RCC 7860 (cell line): ENCODE data around the gene URAD.
"Not testable (repeated sequence)": the region's sequence is repeated elsewhere in the genome, so short reads cannot be mapped to it uniquely, and the experiment has no call there.

Experiments used
- DNase-seq: peaks from one replicate; pipeline ENCODE4 v3.0.0-alpha.2; 2015; ENCODE audit warnings: low spot score
- FAIRE-seq: peaks from 2 replicates; lab custom pipeline; 2012; peaks lifted over from hg19 to GRCh38; lab: Jason Lieb, UNC

Gene URAD

GRCh38 chr13:27971776-27972477, 16.6 kb downstream of the URAD start:
- FAIRE-seq (no peak), DNase-seq (no peak)

DNA sequence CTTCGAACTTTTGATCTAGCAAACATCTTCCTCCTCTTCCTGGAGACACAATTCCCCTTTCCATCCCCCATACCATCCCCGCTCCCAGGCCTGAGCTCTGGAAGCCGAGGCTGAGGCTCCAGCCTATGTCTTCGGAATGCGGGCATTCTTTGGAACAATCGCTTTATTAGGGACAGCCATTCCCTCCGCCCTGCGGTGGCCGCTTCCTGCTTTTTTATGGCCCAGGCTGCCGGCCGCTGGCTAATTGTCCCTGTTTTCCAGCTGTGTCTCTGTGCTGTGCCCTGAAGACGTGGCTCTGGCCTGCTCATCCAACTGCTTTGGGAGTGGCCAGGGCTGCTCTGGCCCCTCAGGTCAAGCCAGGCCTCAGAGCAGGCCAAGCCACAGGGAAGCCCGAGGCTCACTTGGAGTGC, 17.3 kb downstream of the URAD start:
- FAIRE-seq (no peak), DNase-seq (no peak)

DNA sequence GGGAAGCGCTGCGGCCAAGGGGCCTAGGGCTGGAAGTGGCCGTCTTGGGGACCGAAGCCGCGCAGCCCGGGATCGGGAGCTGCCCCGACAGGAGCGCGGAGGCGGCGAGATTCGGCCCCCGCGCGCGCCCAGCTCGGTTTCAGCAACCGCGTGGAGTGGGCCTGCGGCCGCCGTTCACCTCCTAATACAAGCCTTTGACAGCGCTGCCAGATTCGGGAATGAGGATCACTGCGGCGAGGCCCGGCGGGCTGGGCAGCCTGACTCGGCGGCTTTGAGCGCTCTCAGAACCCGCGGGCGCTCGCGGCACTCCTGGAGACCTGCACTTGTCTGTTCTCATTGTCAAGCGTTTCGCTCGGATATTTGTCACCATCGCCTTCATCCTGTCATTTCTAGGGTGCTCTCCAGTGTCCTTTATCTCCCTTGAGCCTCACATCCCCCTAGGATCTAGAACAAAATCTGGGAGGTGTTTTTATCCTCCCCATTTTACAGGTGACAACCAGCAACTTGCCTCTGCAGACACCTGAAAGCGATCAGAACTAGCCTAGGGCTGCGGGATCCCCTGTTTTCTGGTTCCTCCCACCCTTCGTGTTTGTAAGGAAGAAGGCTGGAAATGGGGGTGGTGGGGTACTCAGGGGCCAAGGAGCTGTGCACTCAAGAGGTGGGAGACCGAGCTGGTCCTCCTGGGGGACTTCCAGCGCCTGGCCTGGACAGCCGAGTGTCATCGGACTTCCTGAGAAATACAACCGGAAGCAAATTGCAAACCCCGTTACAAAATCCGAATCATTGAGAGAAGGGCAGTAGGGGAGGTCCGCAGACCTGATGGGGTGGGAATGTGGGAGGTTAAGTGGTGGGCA, 17.9 kb downstream of the URAD start:
- no peak for DNase-seq
- no peak for FAIRE-seq

DNA sequence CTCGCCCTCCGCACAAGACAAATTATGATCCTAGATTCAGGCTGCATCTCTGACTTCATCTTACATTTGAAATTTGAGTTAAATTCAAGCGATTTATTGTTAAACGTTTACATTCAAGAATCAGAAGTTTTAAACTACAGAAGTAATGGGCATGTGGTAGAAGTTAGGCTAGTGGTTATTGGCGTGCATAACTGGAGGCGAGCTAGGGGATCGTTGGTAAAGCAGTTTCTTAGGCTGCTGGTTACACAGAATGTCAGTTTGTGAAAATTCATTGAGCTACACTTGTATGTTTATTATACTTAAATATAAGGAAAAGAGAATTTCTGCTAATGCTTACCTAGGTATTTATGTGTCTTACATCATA, 18.6 kb downstream of the URAD start:
- DNase-seq (no peak), FAIRE-seq (no peak)

DNA sequence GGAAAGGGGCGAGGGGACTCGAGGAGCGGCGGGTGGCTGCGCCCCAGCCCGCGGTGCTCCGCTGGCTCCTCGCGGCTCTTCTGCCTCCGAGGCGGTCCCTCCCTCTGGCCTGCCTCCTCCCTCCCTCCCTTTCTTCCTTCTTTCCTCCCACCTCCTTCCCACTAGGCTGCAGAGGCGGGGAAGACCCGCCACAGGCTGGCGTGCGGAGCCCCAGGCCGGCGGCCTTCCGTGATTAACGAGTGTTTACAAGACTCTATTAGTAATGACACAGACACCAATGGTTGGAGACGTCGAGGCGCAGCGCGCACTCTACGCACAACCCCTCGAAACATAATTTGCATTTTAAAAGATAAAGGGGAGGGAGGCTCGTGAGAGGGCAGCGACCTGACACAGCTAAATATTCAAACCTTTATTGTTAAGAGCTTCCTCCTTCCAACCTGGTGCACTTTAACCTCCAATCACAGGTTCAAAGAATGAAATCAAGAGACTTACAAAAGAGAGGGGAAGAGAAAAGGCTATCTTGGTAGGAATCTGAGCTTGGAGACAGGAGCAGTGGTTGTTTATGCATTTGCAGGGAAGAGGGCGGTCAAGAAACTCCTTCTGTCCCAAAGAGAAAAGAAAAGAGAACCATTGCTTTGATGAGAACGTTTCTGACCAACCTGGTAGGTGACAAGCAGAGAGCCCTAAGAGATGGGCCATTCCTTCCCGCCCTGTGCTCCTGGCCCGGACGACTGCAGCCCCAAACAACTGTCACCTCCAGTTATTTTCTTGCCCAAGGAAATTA, 19.2 kb downstream of the URAD start, which contains the start of gene CDX2:
Gene CDX2 (minus strand): TSS at position 234 of the 784 bp plus-strand sequence. CDS start 309 bp downstream, outside the sequence.
- DNase-seq: no peak
- FAIRE-seq: no peak

DNA sequence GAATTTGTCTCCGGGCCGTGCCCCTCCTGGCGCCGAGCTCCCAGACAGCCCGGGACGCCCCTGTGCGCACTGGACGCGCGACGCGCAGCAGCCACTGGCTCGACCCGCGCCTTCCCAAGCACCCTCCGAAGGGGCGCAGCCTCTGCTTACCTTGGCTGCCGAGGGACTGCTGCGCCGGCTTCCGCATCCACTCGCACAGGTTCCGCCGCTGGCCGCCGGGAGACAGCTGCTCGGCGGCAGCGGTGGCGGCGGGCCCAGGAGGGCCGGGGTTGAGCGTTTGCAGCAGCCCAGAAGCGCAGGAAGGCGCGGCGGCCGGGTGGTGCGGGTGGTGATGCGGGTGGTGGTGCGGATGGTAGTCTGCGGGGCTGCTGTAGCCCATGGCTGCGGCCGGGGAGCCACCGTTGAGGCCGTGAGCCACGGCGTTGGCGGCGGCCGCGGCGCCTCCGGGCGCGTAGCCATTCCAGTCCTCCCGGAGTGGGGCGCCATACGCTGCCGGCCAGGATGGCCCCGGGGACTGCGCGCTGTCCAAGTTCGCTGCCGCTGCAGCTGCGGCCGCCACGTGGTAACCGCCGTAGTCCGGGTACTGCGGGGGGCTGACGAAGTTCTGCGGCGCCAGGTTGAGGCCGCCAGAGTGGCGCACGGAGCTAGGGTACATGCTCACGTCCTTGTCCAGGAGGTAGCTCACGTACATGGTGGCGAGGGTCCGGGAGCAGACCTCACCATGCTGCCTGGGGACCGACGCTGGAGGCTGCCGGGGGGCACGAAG, 20.0 kb downstream of the URAD start:
- no peak for DNase-seq
- no peak for FAIRE-seq

DNA sequence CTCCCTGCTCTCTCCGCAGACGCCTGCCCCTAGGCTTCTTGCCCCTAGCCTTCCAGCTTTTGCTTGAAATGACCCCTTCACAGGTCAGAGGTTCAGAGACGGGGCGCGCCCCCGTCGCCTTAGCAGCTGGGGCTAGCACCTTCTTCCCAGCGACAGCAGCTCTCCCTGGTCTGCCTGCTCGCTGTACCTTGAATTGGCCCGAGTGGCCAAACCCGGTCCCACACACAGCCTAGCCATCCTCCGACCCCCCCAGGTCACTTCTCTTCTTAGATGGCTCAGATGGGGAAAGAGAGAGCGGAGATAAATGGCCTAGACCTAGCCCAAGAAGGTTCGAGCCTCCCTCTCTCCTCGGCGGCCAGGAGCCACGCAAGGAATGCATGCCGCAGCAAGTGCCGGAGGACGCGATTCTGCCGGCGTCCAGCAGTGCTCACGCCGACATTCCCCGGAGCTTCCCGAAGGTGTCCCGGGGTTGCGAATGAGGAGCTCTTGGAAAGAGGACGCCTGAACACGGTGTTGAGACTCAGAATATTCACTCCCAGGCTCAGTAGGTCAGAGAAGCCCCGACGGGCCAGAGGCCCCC, 20.7 kb downstream of the URAD start:
- no peak for FAIRE-seq
- DNase-seq: no peak

GRCh38 chr13:27967203-27967735, 21.2 kb downstream of the URAD start:
- no peak for DNase-seq
- FAIRE-seq: no peak

DNA sequence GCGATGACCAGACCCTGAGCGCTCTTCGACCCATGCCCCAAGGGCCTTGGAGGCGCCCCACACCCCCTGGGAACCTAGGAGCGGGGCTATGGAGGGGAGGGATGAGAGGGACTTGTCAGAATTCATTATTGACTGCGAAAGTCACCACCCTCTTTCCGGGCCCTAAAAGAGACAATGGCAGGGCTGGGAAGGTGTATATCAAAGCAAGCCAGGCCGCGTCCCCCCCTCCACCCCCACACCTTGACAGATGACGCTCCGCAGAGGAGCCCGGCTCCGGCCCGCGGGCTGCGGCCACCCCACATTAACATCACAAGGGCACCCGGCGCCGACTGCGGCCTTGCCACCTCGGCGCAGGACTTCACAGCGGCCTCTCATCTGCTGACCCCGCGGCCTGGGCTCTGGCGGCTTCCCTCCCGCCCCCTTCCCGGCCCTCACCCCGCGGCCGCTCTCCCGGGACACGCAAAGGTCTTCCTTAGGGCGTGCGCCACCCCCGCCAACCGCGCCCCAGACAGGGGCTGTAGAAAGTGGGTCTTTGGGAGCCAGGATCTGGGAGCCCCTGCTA, 21.8 kb downstream of the URAD start:
- FAIRE-seq (no peak), DNase-seq (no peak)

- DNase-seq: no peak
- FAIRE-seq: no peak
Observed at GRCh38 chr13:27965740-27966640, 22.5 kb downstream of the URAD start.

GRCh38 chr13:27965343-27965739, 23.2 kb downstream of the URAD start:
- no peak for DNase-seq
- FAIRE-seq: no peak

DNA sequence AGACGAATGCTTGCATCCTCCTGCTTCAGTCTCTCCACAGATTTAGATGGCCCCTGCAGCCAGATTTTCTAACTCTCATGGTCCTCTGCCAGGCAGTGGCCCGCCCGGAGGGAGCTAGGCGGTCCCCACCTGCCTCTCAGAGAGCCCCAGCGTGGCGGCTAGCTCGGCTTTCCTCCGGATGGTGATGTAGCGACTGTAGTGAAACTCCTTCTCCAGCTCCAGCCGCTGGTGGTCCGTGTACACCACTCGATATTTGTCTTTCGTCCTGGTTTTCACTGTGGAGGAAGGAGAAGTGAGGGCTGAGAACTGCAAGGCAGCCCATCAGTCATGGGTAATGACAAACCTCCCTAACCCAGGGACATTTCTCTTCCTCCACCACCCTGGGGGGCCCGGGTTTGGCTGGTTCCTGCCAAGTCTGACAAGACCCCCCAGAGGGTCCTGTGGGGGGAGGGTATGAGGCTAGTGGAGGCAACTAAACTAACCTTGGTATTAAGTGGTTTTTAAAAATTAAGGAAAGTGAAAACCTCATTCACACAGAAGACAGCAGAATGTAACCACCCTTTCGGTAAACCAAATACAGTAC, 23.7 kb downstream of the URAD start:
- FAIRE-seq (no peak), DNase-seq (no peak)

DNA sequence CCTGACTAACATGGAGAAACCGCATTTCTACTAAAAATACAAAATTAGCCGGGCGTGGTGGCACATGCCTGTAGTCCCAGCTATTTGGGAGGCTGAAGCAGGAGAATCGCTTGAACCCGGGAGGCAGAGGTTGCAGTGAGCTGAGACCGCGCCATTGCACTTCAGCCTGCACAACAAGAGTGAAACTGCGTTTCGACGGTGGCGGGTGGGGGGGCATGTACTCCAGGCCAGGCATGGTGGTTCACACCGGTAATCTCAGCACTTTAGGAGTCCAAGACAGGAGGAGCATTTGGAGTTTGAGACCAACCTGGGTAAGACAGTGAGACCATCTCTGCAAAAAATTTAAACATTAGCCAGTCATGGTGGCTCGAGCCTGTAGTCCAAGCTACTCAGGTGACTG, 24.3 kb downstream of the URAD start:
- FAIRE-seq, DNase-seq: not testable (repeated sequence)

DNA sequence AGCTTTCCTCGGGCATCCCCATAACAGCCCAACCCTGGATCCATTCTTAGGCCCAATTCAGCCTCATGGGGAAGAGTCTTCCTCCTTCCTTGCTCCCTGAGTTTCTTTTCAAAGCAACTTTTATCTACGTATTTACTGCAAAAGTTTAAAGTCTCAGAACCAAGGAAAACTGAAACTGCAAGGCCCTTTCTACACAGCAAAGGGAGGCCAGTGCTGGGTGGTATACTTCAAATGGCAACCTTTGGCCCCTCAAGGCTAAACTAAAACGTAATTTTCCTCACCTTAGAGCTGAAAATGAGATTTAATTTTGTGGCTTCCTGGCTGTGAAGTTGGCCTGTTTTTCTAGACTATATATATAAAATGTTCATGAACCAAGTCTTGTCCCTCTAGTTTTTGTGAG, 25.0 kb downstream of the URAD start:
- no peak for DNase-seq
- no peak for FAIRE-seq

- no peak for DNase-seq
- no peak for FAIRE-seq
Observed at GRCh38 chr13:27962982-27963381, 25.5 kb downstream of the URAD start.

- no peak for DNase-seq
- FAIRE-seq: no peak
Observed at GRCh38 chr13:27962128-27962841, 26.2 kb downstream of the URAD start.

DNA sequence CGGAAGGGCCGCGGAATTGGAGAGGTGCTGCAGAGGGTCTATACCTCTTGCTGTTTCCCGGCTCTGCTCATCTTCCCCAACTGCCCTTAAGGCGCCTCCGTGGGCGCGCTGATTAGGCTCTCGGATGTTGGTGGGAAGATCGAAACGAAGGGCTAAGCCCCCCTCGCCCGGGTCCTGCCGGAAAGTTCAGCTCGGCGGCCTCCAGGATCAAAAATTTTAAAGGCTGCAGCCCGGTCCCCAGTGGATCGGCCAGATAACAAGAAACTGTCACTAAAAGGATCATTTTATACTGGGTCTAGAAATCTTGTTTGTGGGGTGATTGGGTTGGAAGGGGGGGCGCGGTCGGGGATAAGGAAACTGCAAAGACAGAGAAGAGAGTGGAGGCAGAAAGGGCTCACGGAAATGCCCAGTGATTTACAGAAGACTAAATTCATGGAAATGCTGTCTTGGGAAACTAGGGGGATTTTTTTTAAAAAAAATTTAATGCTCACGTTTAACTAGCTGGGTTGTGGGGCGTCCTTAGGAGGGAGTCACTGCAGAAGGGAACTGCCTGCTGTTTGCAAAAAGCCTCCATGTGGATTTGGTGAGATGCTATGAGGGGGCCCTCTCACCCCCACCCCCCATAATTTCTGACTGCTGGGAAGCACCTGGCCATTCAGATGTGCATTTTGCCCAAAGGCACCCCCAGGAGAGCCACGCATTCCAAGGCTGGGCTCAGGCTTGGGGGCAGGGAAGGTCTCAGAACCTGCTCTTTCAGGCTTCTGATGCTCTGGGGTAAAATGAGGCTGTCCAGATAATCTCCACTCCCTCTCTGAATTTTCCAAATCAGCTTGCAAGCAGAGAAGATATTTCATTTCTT, 27.0 kb downstream of the URAD start:
- DNase-seq (no peak), FAIRE-seq (no peak)
